Lung microvascular endothelial cell (primary cell): ENCODE results near the gene SHE. TPM values are rescaled to one million over a fixed set of nuclear protein-coding genes. Genes with fewer than 3 reads are reported as not detected.
"Not testable (repeated sequence)": the region's sequence is repeated elsewhere in the genome, so short reads cannot be mapped to it uniquely, and the experiment has no call there.

Experiments used
- DNase-seq, 2 donors: peaks; one replicate each; pipeline versions ENCODE4 v3.0.0 to v3.0.0-alpha.2; 2010; ENCODE audit warnings: low read depth in 2 of 2
- total RNA-seq: library from RNA; depleted of rRNA; stranded (reverse); fragments of >200 nt; gene quantifications from 2 replicates; pipeline ENCODE4 v1.2.1, GENCODE V29; 2014

The SHE gene
- total RNA-seq, 1 donor from 2014 or later, result 91.7 TPM

GRCh38 chr1:154514066-154514553 is 11.9 kb upstream of the SHE start:
- no peak for DNase-seq

- no peak for DNase-seq
Measured at GRCh38 chr1:154512760-154513159, 10.5 kb upstream of the SHE start.

- DNase-seq, result no peak
Measured at GRCh38 chr1:154503898-154504297, 1.7 kb upstream of the SHE start.

- DNase-seq, result peak in 1 of 2 donors; percentile 60
Measured at GRCh38 chr1:154502744-154503115, 518 bp upstream of the SHE start.

- peak; percentile 50 for DNase-seq
Measured at GRCh38 chr1:154501423-154502065, 668 bp downstream of the SHE start.

GRCh38 chr1:154500533-154500932 is 1.7 kb downstream of the SHE start:
- DNase-seq, result peak in 1 of 2 donors; percentile 36

- peak in 1 of 2 donors; percentile 56 for DNase-seq
Measured at GRCh38 chr1:154499446-154499845, 2.8 kb downstream of the SHE start.

- DNase-seq, result peak; percentile 47 to 89
Measured at GRCh38 chr1:154497026-154497806, 5.0 kb downstream of the SHE start.

GRCh38 chr1:154496383-154496782 is 5.8 kb downstream of the SHE start:
- DNase-seq, result no peak

GRCh38 chr1:154495496-154496273 is 6.5 kb downstream of the SHE start:
- peak; percentile 35 to 55 for DNase-seq

GRCh38 chr1:154493276-154493675 is 8.9 kb downstream of the SHE start:
- DNase-seq, result peak; percentile 87 to 92

GRCh38 chr1:154492115-154492514 is 10.1 kb downstream of the SHE start:
- no peak for DNase-seq

- peak; percentile 48 to 80 for DNase-seq
Measured at GRCh38 chr1:154490317-154490716, 11.9 kb downstream of the SHE start.

GRCh38 chr1:154489695-154490274 is 12.4 kb downstream of the SHE start:
- no peak for DNase-seq

GRCh38 chr1:154488922-154489321 is 13.3 kb downstream of the SHE start:
- DNase-seq, result no peak

- DNase-seq, result not testable (repeated sequence)
Measured at GRCh38 chr1:154486756-154487155, 15.5 kb downstream of the SHE start.

GRCh38 chr1:154485910-154486496 is 16.2 kb downstream of the SHE start:
- peak in 1 of 2 donors; percentile 57 for DNase-seq

- peak; percentile 97 to 99 for DNase-seq
Measured at GRCh38 chr1:154485106-154485505, 17.1 kb downstream of the SHE start.

- DNase-seq, result peak; percentile 44 to 81
Measured at GRCh38 chr1:154483941-154484803, 18.0 kb downstream of the SHE start.

- no peak for DNase-seq
Measured at GRCh38 chr1:154481053-154481452, 21.2 kb downstream of the SHE start.
